B cell (primary cell): ENCODE data around the gene ABHD2. TPM values are rescaled to one million over a fixed set of nuclear protein-coding genes. Genes with fewer than 3 reads are reported as not detected.

Source experiments
- ATAC-seq: fragments of 200-7000 bp; cut with Tn5 transposase; one replicate; pipeline ENCODE4 v1.10.0; 2021; ENCODE audit warnings: low read depth, mild to moderate bottlenecking, moderate number of reproducible peaks, moderate library complexity
- CTCF ChIA-PET: fragments of 350-600 bp; sonication (Branson Sonifier 250); formaldehyde crosslinking; loops from one replicate; lab custom pipeline; 2021; ENCODE audit warnings: antibody characterized with exemption, inconsistent platforms; lab: Charles Lee
- POLR2A ChIA-PET: fragments of 350-600 bp; sonication (Branson Sonifier 250); formaldehyde crosslinking; loops from one replicate; lab custom pipeline; 2021; ENCODE audit warnings: antibody characterized with exemption; lab: Charles Lee
- DNase-seq: peaks from one replicate; pipeline ENCODE4 v3.0.0; 2013
- H2AFZ ChIP-seq: 2 replicates; pipeline ENCODE4 v1.6.1; 2012; ENCODE audit warnings: mild to moderate bottlenecking, low read depth, low read length; ENCODE audit not compliant: insufficient read depth, poor library complexity, severe bottlenecking
- H3K27ac ChIP-seq, 2 donors: 1 replicate in 1 of 2; 2 replicates in 1 of 2; pipeline ENCODE4 v1.5.1; 2012 to 2013; ENCODE audit warnings: low read length in 2 of 2, mild to moderate bottlenecking in 2 of 2, moderate library complexity in 1 of 2
- H3K27me3 ChIP-seq, 4 experiments: fragments of 200-600 bp in 1 of 4; sonication (generic) in 1 of 4; replicated peaks in 1 of 4; 1 replicate in 2 of 4; 2 replicates in 2 of 4; pipeline versions ENCODE4 v1.6.1 to v1.7.0; 2013 to 2016; ENCODE audit warnings: low read length in 3 of 4, mild to moderate bottlenecking in 2 of 4, mixed read lengths in 1 of 4, moderate library complexity in 1 of 4; ENCODE audit not compliant: insufficient read depth in 4 of 4, control insufficient read depth in 3 of 4; ENCODE audit errors: control extremely low read depth in 1 of 4
- H3K36me3 ChIP-seq, 2 experiments: replicated peaks in 1 of 2; 1 replicate in 1 of 2; 2 replicates in 1 of 2; pipeline versions ENCODE4 v1.6.1 to v1.7.1; 2013; ENCODE audit warnings: low read length in 1 of 2; ENCODE audit not compliant: insufficient read depth in 2 of 2, control insufficient read depth in 1 of 2; ENCODE audit errors: control extremely low read depth in 1 of 2, extremely low read depth in 1 of 2
- H3K4me1 ChIP-seq, 2 donors: fragments of 200-600 bp in 1 of 2; sonication (generic) in 1 of 2; 1 replicate in 1 of 2; 2 replicates in 1 of 2; pipeline versions ENCODE4 v1.5.1 to v1.6.1; 2013 to 2017; ENCODE audit warnings: low read length in 2 of 2; ENCODE audit not compliant: control insufficient read depth in 2 of 2, insufficient read depth in 2 of 2
- H3K4me2 ChIP-seq: replicated peaks from 2 replicates; pipeline ENCODE3; 2012; ENCODE audit warnings: mild to moderate bottlenecking, low read depth, low read length; ENCODE audit not compliant: poor library complexity, severe bottlenecking
- H3K4me3 ChIP-seq, 5 experiments: fragments of 200-600 bp in 1 of 5; sonication (generic) in 1 of 5; 1 replicate in 3 of 5; 2 replicates in 2 of 5; pipeline versions ENCODE4 v1.5.1 to v1.7.0; 2011 to 2016; ENCODE audit warnings: low read length in 4 of 5, mild to moderate bottlenecking in 4 of 5, low read depth in 2 of 5, control low read depth in 1 of 5, moderate library complexity in 1 of 5; ENCODE audit not compliant: insufficient read depth in 1 of 5; ENCODE audit errors: control extremely low read depth in 1 of 5, extremely low read depth in 1 of 5
- H3K79me2 ChIP-seq: fragments of 200-600 bp; sonication (generic); one replicate; pipeline ENCODE4 v1.6.0; 2016; ENCODE audit warnings: low read length; ENCODE audit not compliant: control insufficient read depth, insufficient read depth
- H3K9ac ChIP-seq: fragments of 200-600 bp; sonication (generic); 2 replicates; pipeline ENCODE4 v1.6.1; 2017; ENCODE audit warnings: mild to moderate bottlenecking, low read length, moderate library complexity
- H3K9me3 ChIP-seq, 3 donors: one replicate each; pipeline versions ENCODE4 v1.6.1 to v1.7.1; 2013; ENCODE audit warnings: low read length in 2 of 3; ENCODE audit not compliant: control insufficient read depth in 2 of 3, insufficient read depth in 1 of 3; ENCODE audit errors: control extremely low read depth in 1 of 3
- H4K20me1 ChIP-seq: 2 replicates; pipeline ENCODE4 v1.6.0; 2012; ENCODE audit warnings: mild to moderate bottlenecking, low read length; ENCODE audit not compliant: insufficient read depth, control insufficient read depth, poor library complexity, severe bottlenecking
- H3K27ac Mint-ChIP-seq: one replicate; pipeline ENCODE4 v1.8.0; 2021; ENCODE audit warnings: mixed read lengths
- H3K27me3 Mint-ChIP-seq: one replicate; pipeline ENCODE4 v1.8.0; 2021; ENCODE audit warnings: mixed read lengths
- H3K4me1 Mint-ChIP-seq: one replicate; pipeline ENCODE4 v1.8.0; 2021; ENCODE audit warnings: mixed read lengths
- H3K4me3 Mint-ChIP-seq: one replicate; pipeline ENCODE4 v1.8.0; 2021; ENCODE audit warnings: mixed read lengths
- H3K9me3 Mint-ChIP-seq: one replicate; pipeline ENCODE4 v1.8.0; 2022; ENCODE audit warnings: mixed read lengths; ENCODE audit not compliant: insufficient read depth
- EZH2 ChIP-seq: IDR thresholded peaks from 2 replicates; pipeline ENCODE4 v1.6.1; 2012; ENCODE audit warnings: borderline replicate concordance, low read depth, mild to moderate bottlenecking, moderate library complexity, low read length; ENCODE audit not compliant: insufficient read depth, poor library complexity, severe bottlenecking
- WGBS: methylation state at CpG from one replicate; pipeline ENCODE4 v1.1.5; 2013; ENCODE audit warnings: missing lambda C conversion rate; ENCODE audit not compliant: insufficient coverage; 5-methylcytosine and 5-hydroxymethylcytosine counted together
- intact Hi-C: fragments of 100-400 bp; cut with micrococcal nuclease; formaldehyde crosslinking; loops from one replicate; pipeline ENCODE4 v1.10.0; 2022
- polyA plus RNA-seq: library from polyadenylated mRNA; depleted of rRNA; stranded (reverse); fragments of >200 nt; gene quantifications from 2 replicates; pipeline ENCODE4 v1.2.3, GENCODE V29; 2012
- total RNA-seq, 2 donors: library from RNA; stranded (reverse); fragments of 120-200 nt in 1 of 2; gene quantifications; 1 replicate in 1 of 2; 2 replicates in 1 of 2; pipeline versions ENCODE4 v1.2.3 to v1.2.4, GENCODE V29; 2013 to 2022
- TF ChIP-seq, protein P1 (sequence below): fragments of 200-600 bp; IDR thresholded peaks from one replicate; pipeline ENCODE4 v1.8.0; 2022; ENCODE audit warnings: antibody characterized with exemption, mild to moderate bottlenecking

Gene ABHD2
- total and polyA plus RNA-seq, 2 donors (not counting 1 experiment from before 2014, with no cell fraction given), result 7.1 to 45.8 TPM

DNA sequence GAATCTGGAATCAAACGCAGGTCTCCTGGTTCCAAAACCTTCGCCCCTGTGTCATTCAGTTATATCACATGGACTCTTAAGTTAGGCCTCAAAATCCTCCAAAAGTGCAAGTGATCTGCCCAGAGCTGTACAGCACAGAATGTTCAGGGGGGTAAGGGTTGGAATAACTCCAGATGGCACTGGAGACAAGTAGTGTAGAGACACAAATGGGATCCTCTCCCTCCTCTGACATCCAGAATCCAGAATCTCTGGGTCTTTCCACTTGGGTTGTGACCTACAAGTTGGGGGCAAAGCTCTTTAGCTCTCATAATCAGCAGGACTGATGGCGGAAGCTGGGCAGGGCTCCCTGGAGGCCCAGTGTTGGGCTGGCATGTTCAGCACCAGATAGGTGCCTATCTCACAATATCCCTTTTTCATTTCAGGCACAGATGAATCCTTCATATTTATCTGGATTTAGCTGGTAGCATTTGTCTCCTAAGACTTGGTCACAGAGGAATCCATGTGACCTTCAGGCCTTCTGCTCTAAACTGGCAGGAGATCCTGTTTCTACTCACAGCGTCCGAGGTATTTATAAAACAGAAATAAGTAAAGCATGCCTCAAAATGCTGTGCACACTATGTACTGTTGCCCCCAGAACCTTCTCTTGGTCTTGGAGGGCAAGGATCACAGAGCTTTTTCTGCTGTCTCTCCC is 15.4 kb downstream of the ABHD2 start:
- Histone ChIP-seq H3K27ac (no peak overlapping the region), H3K36me3 (peaks cover 0 to 27% of the 10 kb centered on the region in 2 experiments), H3K79me2 (peaks cover 42% of the 10 kb centered on the region), H3K27me3 (no peaks in the 10 kb centered on the region), H3K4me2 (no peak overlapping the region), H3K4me1 (no peaks in the 10 kb centered on the region), H3K4me3 (no peak overlapping the region), H2AFZ (no peak overlapping the region), H4K20me1 (peaks cover 19% of the 10 kb centered on the region), H3K9me3 (no peaks in the 10 kb centered on the region), H3K9ac (no peak overlapping the region)
- H3K4me1 Mint-ChIP-seq, result no peaks in the 10 kb centered on the region
- POLR2A ChIA-PET, result no interaction called here
- no peaks in the 10 kb centered on the region for H3K27me3 Mint-ChIP-seq
- no peaks in the 10 kb centered on the region for H3K9me3 Mint-ChIP-seq
- no peak overlapping the region for H3K27ac Mint-ChIP-seq
- CTCF ChIA-PET, result interaction anchor here (1.0 kb wide), 1 partner anchor 15 kb away, joined by 3 read pairs; the partner anchor contains the start of gene ABHD2
- DNase-seq (no peak), ATAC-seq (no peak)
- WGBS, result 100% methylated on average over 3 of the region's 5 CpGs
- intact Hi-C loops, result no loop called here
- no peak overlapping the region for H3K4me3 Mint-ChIP-seq
- no peak for TF ChIP-seq EZH2
- TF ChIP-seq, protein P1, sequence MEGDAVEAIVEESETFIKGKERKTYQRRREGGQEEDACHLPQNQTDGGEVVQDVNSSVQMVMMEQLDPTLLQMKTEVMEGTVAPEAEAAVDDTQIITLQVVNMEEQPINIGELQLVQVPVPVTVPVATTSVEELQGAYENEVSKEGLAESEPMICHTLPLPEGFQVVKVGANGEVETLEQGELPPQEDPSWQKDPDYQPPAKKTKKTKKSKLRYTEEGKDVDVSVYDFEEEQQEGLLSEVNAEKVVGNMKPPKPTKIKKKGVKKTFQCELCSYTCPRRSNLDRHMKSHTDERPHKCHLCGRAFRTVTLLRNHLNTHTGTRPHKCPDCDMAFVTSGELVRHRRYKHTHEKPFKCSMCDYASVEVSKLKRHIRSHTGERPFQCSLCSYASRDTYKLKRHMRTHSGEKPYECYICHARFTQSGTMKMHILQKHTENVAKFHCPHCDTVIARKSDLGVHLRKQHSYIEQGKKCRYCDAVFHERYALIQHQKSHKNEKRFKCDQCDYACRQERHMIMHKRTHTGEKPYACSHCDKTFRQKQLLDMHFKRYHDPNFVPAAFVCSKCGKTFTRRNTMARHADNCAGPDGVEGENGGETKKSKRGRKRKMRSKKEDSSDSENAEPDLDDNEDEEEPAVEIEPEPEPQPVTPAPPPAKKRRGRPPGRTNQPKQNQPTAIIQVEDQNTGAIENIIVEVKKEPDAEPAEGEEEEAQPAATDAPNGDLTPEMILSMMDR, result no peak

DNA sequence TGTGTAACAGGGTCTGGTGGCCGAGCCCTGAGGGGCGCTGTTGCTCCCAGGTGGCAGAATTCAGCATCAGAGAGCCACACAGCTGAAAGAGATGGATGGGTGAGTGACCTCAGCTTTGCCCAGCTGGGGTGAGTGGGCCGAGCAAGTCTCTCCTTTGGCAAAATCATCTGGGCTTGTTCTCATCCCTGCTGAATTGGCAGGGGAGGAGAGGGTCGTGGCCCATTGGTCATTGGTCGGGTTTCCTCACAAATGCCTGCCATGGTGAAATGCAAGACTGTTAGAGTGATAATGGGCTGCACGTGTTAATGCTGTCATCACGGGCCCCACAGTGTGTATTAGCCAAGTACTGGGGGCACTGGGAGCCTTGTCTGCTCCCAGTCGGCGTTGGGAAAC is 15.9 kb downstream of the ABHD2 start:
- no peak overlapping the region for H3K9ac ChIP-seq

More for the DNA sequence above, 15.9 kb downstream of the ABHD2 start:
- Histone ChIP-seq H3K9me3 (no peaks in the 10 kb centered on the region), H3K4me3 (no peak overlapping the region), H3K27me3 (no peaks in the 10 kb centered on the region), H2AFZ (no peak overlapping the region), H4K20me1 (peaks cover 14% of the 10 kb centered on the region), H3K4me1 (no peaks in the 10 kb centered on the region), H3K36me3 (peaks cover 0 to 23% of the 10 kb centered on the region in 2 experiments), H3K4me2 (no peak overlapping the region), H3K27ac (no peak overlapping the region), H3K79me2 (peaks cover 42% of the 10 kb centered on the region)
- H3K9me3 Mint-ChIP-seq, result no peaks in the 10 kb centered on the region
- H3K27ac Mint-ChIP-seq, result no peak overlapping the region
- ATAC-seq, result no peak
- ChIA-PET POLR2A (no interaction called here), CTCF (no interaction called here)
- WGBS, result 96% methylated on average over 9 of the region's 9 CpGs
- TF ChIP-seq, protein P1, result no peak
- TF ChIP-seq EZH2, result no peak
- no peak for DNase-seq
- H3K4me1 Mint-ChIP-seq, result no peaks in the 10 kb centered on the region
- no peaks in the 10 kb centered on the region for H3K27me3 Mint-ChIP-seq
- no peak overlapping the region for H3K4me3 Mint-ChIP-seq
- intact Hi-C loops, result no loop called here
